MM.1S (cell line): ENCODE measurements around the gene LINC00305.

Source experiments
- CTCF ChIP-seq: fragments of 300-600 bp; sonication (generic); IDR thresholded peaks from 2 replicates; pipeline ENCODE4 v1.5.1; 2016; ENCODE audit warnings: antibody characterized with exemption, low read length, mixed read lengths
- EZH2 ChIP-seq: fragments of 300-600 bp; sonication (generic); optimal IDR thresholded peaks from 2 replicates; pipeline ENCODE3; 2017; ENCODE audit warnings: low read depth, mild to moderate bottlenecking, antibody characterized with exemption, low read length, mixed read lengths

GRCh38 chr18:64095056-64095455, 53.8 kb downstream of the LINC00305 start:
- no peak for TF ChIP-seq CTCF
- TF ChIP-seq EZH2 = no peak
